Measurements from ENCODE around the gene PACRG. TPM values are rescaled to one million over a fixed set of nuclear protein-coding genes. Genes with fewer than 3 reads are reported as not detected.

Gene PACRG
- total and polyA plus RNA-seq, 2 of the 4 experiments (the other 2 are of a cell fraction): not detected

- Histone ChIP-seq H3K9me1 (ENCODE audit: insufficient read depth, low read length) (no peaks in the 10 kb centered on the region), H4K5ac (ENCODE audit: low read depth, low read length) (no peak overlapping the region), H2AK5ac (ENCODE audit: low read depth, low read length) (no peak overlapping the region), H4K20me1 (ENCODE audit: insufficient read depth, low read length) (no peaks in the 10 kb centered on the region), H2BK15ac (ENCODE audit: low read depth, low read length) (no peak overlapping the region), H4K8ac (ENCODE audit: low read depth in 2 of 2, low read length in 2 of 2) (no peak overlapping the region), H3K9me3 (ENCODE audit: control insufficient read depth, insufficient read depth, low read length) (peaks cover 16% of the 10 kb centered on the region), H2AFZ (replicated peaks; ENCODE audit: low read length, poor library complexity) (no peak overlapping the region), H2AK9ac (replicated peaks; ENCODE audit: low read depth, low read length, poor library complexity) (no peak overlapping the region), H3K27ac (ENCODE audit: insufficient read depth, low read length) (no peak overlapping the region), H3K4me1 (ENCODE audit: control insufficient read depth, insufficient read depth, low read length) (no peaks in the 10 kb centered on the region), H4K91ac (ENCODE audit: insufficient read depth, low read depth, low read length) (no peak overlapping the region), H3K36me3 (ENCODE audit: control insufficient read depth, insufficient read depth, low read length) (no peaks in the 10 kb centered on the region), H2BK20ac (ENCODE audit: low read depth, low read length) (no peak overlapping the region), H3K79me1 (ENCODE audit: low read depth in 1 of 2, low read length in 2 of 2) (no peaks in the 10 kb centered on the region), H3K56ac (ENCODE audit: extremely low read depth, insufficient read depth, low read length) (no peak overlapping the region), H3K9ac (ENCODE audit: low read depth, low read length) (no peak overlapping the region), H2BK5ac (ENCODE audit: low read depth, low read length, poor library complexity, severe bottlenecking) (no peak overlapping the region), H3K14ac (replicated peaks; ENCODE audit: low read depth, low read length) (no peak overlapping the region), H3K27me3 (ENCODE audit: control insufficient read depth, insufficient read depth, low read length) (no peaks in the 10 kb centered on the region), H2BK120ac (ENCODE audit: low read depth, low read length) (no peak overlapping the region), H3K23ac (ENCODE audit: low read depth, low read length) (no peak overlapping the region), H3K4ac (ENCODE audit: low read depth, low read length) (no peak overlapping the region), H3K4me2 (ENCODE audit: low read depth, low read length) (no peak overlapping the region), H3K18ac (ENCODE audit: low read depth, low read length) (no peak overlapping the region), H3K4me3 (ENCODE audit: insufficient read depth, low read depth, low read length) (no peak overlapping the region)
- CTCF ChIA-PET: no interaction called here
- DNase-seq: no peak
- no peak for TF ChIP-seq RCOR1 (IDR thresholded peaks at IDR 0.05; ENCODE audit: insufficient replicate concordance, low read length)
- no peak for TF ChIP-seq CTCF (conservative IDR thresholded peaks at IDR 0.05; ENCODE audit: low read depth, low read length)
- TF ChIP-seq, protein P1, sequence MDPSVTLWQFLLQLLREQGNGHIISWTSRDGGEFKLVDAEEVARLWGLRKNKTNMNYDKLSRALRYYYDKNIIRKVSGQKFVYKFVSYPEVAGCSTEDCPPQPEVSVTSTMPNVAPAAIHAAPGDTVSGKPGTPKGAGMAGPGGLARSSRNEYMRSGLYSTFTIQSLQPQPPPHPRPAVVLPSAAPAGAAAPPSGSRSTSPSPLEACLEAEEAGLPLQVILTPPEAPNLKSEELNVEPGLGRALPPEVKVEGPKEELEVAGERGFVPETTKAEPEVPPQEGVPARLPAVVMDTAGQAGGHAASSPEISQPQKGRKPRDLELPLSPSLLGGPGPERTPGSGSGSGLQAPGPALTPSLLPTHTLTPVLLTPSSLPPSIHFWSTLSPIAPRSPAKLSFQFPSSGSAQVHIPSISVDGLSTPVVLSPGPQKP (IDR thresholded peaks at IDR 0.05; ENCODE audit: borderline replicate concordance, low read depth, low read length): no peak
- no peak for TF ChIP-seq BHLHE40 (IDR thresholded peaks at IDR 0.05; ENCODE audit: low read depth, low read length)
- no peak for TF ChIP-seq MAZ (IDR thresholded peaks at IDR 0.05; ENCODE audit: borderline replicate concordance, low read depth, low read length)
- TF ChIP-seq NFE2L2 (IDR thresholded peaks at IDR 0.05; ENCODE audit: low read depth, low read length): no peak
- TF ChIP-seq RFX5 (IDR thresholded peaks at IDR 0.05; ENCODE audit: low read depth, low read length): no peak
- TF ChIP-seq POLR2A (IDR thresholded peaks at IDR 0.05; ENCODE audit: low read depth, low read length): no peak
- TF ChIP-seq SMC3 (IDR thresholded peaks at IDR 0.05; ENCODE audit: low read depth, low read length): no peak
- intact Hi-C loops (cut with micrococcal nuclease) (no loop called here), dilution Hi-C loops (cut with HindIII; ENCODE audit: low sequenced_read_pairs, unreplicated experiment) (no loop called here), in situ Hi-C loops (cut with MboI; ENCODE audit: low sequenced_read_pairs) (no loop called here)
- ATAC-seq (ENCODE audit: low read depth): no peak
- no TSS peak for BruUV-seq (replicated peaks)
- no CpG with 5 or more reads among the region's 5 CpGs for WGBS, 2 experiments (ENCODE audit: extremely low coverage in 2 of 2, insufficient read length in 1 of 2)
- POLR2A ChIA-PET (ENCODE audit: unreplicated experiment): no interaction called here
These were observed 326.9 kb downstream of the PACRG start for GRCh38 chr6:163054641-163055040.
